ENCODE data around the gene FXR2.

FXR2 gene

DNA sequence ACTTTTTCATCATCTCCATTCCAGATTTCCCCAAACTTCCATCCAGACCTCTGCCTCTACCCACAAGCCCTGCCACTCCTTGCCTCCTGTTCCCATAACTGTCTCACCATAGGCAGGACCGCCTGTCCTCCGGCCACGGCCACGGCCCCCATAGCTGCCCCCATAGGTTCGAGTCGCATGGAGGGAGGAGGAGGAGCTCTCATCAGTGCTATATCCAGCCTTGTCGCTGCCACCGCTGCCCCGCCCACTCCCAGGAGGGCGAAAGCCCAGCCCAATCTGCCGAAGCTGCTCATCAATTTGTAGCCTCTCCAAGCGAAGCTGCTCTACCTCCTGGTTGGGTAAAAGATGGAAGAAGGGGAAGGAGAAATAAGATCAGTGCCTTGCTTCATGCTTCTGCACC, 21.4 kb downstream of the FXR2 start:
- no peak for DNase-seq (ENCODE audit: low read depth)
- TF ChIP-seq, protein P1, sequence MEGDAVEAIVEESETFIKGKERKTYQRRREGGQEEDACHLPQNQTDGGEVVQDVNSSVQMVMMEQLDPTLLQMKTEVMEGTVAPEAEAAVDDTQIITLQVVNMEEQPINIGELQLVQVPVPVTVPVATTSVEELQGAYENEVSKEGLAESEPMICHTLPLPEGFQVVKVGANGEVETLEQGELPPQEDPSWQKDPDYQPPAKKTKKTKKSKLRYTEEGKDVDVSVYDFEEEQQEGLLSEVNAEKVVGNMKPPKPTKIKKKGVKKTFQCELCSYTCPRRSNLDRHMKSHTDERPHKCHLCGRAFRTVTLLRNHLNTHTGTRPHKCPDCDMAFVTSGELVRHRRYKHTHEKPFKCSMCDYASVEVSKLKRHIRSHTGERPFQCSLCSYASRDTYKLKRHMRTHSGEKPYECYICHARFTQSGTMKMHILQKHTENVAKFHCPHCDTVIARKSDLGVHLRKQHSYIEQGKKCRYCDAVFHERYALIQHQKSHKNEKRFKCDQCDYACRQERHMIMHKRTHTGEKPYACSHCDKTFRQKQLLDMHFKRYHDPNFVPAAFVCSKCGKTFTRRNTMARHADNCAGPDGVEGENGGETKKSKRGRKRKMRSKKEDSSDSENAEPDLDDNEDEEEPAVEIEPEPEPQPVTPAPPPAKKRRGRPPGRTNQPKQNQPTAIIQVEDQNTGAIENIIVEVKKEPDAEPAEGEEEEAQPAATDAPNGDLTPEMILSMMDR (IDR thresholded peaks at IDR 0.05; ENCODE audit: low read depth, low read length, missing control alignments), result no peak
- H3K4me3 ChIP-seq (ENCODE audit: low read depth, low read length), result no peak overlapping the region

GRCh38 chr17:7592422-7593021, 22.2 kb downstream of the FXR2 start:
- no peak for DNase-seq (ENCODE audit: low read depth)
- no peak overlapping the region for H3K4me3 ChIP-seq (ENCODE audit: low read depth, low read length)
- TF ChIP-seq, protein P1 (IDR thresholded peaks at IDR 0.05; ENCODE audit: low read depth, low read length, missing control alignments), result no peak

DNA sequence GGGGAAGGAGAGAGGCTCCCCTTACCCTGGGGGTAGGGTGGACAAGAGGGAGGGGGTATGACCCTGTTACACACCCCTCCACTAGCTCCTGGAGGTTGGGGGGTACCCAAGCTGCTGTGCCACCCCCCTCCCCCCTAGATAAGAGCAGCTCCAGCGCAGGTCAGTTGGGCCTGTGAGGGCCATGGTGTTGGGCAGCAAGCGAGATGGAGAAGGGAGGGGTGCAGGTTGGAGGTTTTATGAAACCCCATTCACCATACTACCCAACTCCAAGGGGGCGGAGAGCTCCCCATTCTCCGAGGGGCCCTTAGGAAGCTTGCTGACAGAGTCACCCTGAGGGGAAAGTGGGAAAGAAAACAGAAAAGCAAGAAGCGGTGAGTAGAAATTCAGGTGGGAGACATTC, 23.1 kb downstream of the FXR2 start:
- H3K4me3 ChIP-seq (ENCODE audit: low read depth, low read length), result no peak overlapping the region
- DNase-seq (ENCODE audit: low read depth), result no peak
- TF ChIP-seq, protein P1 (IDR thresholded peaks at IDR 0.05; ENCODE audit: low read depth, low read length, missing control alignments), result no peak

GRCh38 chr17:7590743-7591142, 24.0 kb downstream of the FXR2 start:
- TF ChIP-seq, protein P1 (IDR thresholded peaks at IDR 0.05; ENCODE audit: low read depth, low read length, missing control alignments), result no peak
- H3K4me3 ChIP-seq (ENCODE audit: low read depth, low read length), result no peak overlapping the region
- no peak for DNase-seq (ENCODE audit: low read depth)

DNA sequence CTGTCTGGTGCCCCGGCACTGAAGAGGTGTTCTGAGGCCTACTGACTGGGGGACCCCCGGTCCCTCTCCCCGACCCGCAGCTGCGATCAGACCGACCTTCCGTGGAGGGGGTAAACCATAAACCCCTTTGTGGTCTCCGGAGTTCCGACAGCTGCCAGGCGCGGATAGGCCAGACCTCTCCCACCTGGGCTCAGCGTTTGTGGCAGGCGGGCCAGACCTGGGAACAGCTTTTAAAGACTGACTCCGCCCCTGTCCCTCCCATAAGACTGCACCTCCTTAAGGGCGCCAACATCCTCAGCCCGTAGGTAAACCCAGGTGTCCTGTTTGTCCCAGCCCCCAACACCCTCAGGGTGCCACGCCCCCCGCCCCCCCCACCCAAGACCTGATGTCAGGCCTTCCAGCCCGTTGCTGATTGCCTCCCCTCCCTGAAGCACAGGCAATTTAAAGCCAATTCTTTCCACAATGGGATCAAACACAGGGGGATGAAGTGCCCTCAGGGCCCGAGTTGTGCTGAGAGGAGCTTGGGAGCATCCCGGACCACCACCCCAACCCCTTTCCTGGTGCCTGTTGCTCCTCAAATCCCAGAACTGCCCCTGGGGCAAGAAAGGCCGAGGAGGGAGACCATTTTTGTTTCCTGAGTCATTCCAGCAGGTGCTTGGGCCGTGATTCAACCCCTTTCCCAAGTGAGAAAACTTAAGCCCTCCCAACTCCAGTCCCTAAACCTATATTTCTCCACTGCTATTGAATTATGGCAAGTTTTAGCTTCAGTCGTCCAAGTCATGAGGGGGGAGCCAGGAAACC, 24.6 kb downstream of the FXR2 start, which contains the start of gene SOX15:
Gene SOX15 (minus strand): TSS at position 204 of the 801 bp plus-strand sequence. CDS start 418 bp downstream, outside the sequence.
- no peak within 1 kb of the TSS for H3K4me3 ChIP-seq (ENCODE audit: low read depth, low read length)
- no peak for DNase-seq (ENCODE audit: low read depth)
- TF ChIP-seq, protein P1 (IDR thresholded peaks at IDR 0.05; ENCODE audit: low read depth, low read length, missing control alignments), result no peak

DNA sequence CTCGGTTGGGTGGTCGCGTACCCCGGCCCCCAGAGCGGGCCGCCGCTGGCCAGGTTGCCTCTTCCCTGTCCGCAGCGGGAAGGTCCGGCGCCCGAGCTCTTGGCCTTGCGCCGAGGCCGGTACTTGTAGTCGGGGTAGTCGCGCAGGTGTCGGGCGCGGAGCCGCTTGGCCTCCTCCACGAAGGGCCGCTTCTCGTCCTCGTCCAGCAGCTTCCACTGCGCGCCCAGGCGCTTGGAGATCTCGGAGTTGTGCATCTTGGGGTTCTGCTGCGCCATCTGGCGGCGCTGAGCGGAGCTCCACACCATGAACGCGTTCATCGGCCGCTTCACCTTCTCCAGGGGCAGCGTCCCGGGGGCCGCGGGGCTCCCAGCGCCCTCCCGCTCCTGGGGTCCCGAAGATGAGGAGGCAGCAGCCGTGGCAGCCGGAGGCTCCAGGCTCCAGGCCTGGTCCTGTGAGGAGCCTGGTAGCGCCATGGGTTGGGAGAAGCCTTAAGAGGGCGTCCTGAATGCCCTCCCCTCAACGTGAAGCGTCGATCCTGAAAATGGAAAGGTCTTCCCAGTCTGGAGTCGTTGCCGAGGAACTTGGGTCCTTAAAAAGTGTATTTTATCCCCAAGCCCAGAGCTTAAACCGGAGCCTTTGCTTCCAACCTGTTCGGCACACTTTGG, 25.4 kb downstream of the FXR2 start:
- TF ChIP-seq, protein P1 (IDR thresholded peaks at IDR 0.05; ENCODE audit: low read depth, low read length, missing control alignments), result peak; percentile 70
- no peak overlapping the region for H3K4me3 ChIP-seq (ENCODE audit: low read depth, low read length)
- no peak for DNase-seq (ENCODE audit: low read depth)
